SHP77 (cell line): ENCODE data around the gene RNF207.
A peak's percentile ranks its signal among the peaks of the same experiment; 100 is the strongest.

Experiments used
- DNase-seq, 2 experiments: peaks; one replicate each; lab custom pipeline; 2025; lab: John Stamatoyannopoulos, UW

Gene RNF207

GRCh38 chr1:6269720-6270400 lies 63.9 kb downstream of the RNF207 start:
- peak; percentile 63 to 80 for DNase-seq

- peak; percentile 41 to 49 for DNase-seq
Observed at GRCh38 chr1:6270401-6270800, 64.5 kb downstream of the RNF207 start.
